GM12878 (cell line): ENCODE measurements around the gene ZIC5. TPM values are rescaled to one million over a fixed set of nuclear protein-coding genes. Genes with fewer than 3 reads are reported as not detected.

Source experiments
- DPF2 ChIP-seq: fragments of 450-650 bp; IDR thresholded peaks from 2 replicates; pipeline ENCODE4 v1.6.1; 2017; ENCODE audit warnings: mild to moderate bottlenecking
- E2F4 ChIP-seq: IDR thresholded peaks from 2 replicates; pipeline ENCODE4 v1.6.1; 2012; ENCODE audit warnings: low read depth, low read length, improper control_type of control experiment
- GATAD2B ChIP-seq: fragments of 450-650 bp; conservative IDR thresholded peaks from 2 replicates; pipeline ENCODE4 v1.6.1; 2017; ENCODE audit warnings: low read depth, mild to moderate bottlenecking, moderate library complexity
- IRF5 ChIP-seq: fragments of 450-650 bp; IDR thresholded peaks from 2 replicates; pipeline ENCODE4 v1.6.1; 2017; ENCODE audit warnings: borderline replicate concordance
- PAX5 ChIP-seq: IDR thresholded peaks from 2 replicates; pipeline ENCODE4 v1.6.1; 2011; ENCODE audit warnings: low read depth, low read length, borderline replicate concordance
- ZBTB4 ChIP-seq: fragments of 450-650 bp; formaldehyde crosslinking; IDR thresholded peaks from 2 replicates; pipeline ENCODE4 v1.4.0; 2022; ENCODE audit warnings: mild to moderate bottlenecking, moderate library complexity
- polyA plus RNA-seq, 11 experiments: library from polyadenylated mRNA; depleted of rRNA in 4 of 11; unstranded in 6 of 11; stranded (reverse) in 5 of 11; fragments of >200 nt; fragmentation: Nextera tagmentation in 4 of 11; fragmentation: Illumina TruSeq in 1 of 11; extraction: Ambion mirVana in 4 of 11; extraction: Trizol in 1 of 11; gene quantifications; 1 replicate in 1 of 11; 2 replicates in 10 of 11; pipeline versions ENCODE4 v1.2.1 to v1.2.3, GENCODE V29; 2011 to 2016; ENCODE audit warnings: inconsistent platforms in 2 of 11, missing spikeins in 2 of 11, low read depth in 1 of 11
- total RNA-seq, 4 experiments: library from RNA; depleted of rRNA in 3 of 4; stranded (reverse); fragments of >200 nt in 3 of 4; fragmentation: Illumina TruSeq in 1 of 4; extraction: Trizol in 1 of 4; gene quantifications; 2 replicates each; pipeline versions ENCODE4 v1.2.1 to v1.2.3, GENCODE V29; 2013 to 2021
- TF ChIP-seq, protein P1 (sequence below): IDR thresholded peaks from 2 replicates; pipeline ENCODE4 v1.6.1; 2012; ENCODE audit warnings: low read depth, low read length, improper control_type of control experiment
- TF ChIP-seq, protein P2 (sequence below): IDR thresholded peaks from 2 replicates; pipeline ENCODE4 v1.6.1; 2011; ENCODE audit warnings: borderline replicate concordance, low read depth, mild to moderate bottlenecking, moderate library complexity, mixed read lengths, low read length; ENCODE audit not compliant: insufficient read depth; ENCODE audit errors: extremely low read length

The ZIC5 gene
- total and polyA plus RNA-seq, 10 of the 15 experiments (the other 5 are each of a cell fraction or from before 2014, with no cell fraction given) = not detected

GRCh38 chr13:100014621-100015020, 43.1 kb upstream of the ZIC5 start (continued):
- TF ChIP-seq, protein P1, sequence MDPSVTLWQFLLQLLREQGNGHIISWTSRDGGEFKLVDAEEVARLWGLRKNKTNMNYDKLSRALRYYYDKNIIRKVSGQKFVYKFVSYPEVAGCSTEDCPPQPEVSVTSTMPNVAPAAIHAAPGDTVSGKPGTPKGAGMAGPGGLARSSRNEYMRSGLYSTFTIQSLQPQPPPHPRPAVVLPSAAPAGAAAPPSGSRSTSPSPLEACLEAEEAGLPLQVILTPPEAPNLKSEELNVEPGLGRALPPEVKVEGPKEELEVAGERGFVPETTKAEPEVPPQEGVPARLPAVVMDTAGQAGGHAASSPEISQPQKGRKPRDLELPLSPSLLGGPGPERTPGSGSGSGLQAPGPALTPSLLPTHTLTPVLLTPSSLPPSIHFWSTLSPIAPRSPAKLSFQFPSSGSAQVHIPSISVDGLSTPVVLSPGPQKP = no peak
- TF ChIP-seq PAX5 = no peak
- no peak for TF ChIP-seq IRF5
- no peak for TF ChIP-seq GATAD2B
- no peak for TF ChIP-seq DPF2
- no peak for TF ChIP-seq E2F4
- TF ChIP-seq, protein P2, sequence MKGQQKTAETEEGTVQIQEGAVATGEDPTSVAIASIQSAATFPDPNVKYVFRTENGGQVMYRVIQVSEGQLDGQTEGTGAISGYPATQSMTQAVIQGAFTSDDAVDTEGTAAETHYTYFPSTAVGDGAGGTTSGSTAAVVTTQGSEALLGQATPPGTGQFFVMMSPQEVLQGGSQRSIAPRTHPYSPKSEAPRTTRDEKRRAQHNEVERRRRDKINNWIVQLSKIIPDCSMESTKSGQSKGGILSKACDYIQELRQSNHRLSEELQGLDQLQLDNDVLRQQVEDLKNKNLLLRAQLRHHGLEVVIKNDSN = no peak
- TF ChIP-seq ZBTB4 = no peak
